Measurements from ENCODE around the gene TSPY9.
"Not testable (repeated sequence)": the region's sequence is repeated elsewhere in the genome, so short reads cannot be mapped to it uniquely, and the experiment has no call there.

Gene TSPY9, protein sequence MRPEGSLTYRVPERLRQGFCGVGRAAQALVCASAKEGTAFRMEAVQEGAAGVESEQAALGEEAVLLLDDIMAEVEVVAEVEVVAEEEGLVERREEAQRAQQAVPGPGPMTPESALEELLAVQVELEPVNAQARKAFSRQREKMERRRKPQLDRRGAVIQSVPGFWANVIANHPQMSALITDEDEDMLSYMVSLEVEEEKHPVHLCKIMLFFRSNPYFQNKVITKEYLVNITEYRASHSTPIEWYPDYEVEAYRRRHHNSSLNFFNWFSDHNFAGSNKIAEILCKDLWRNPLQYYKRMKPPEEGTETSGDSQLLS

DNA sequence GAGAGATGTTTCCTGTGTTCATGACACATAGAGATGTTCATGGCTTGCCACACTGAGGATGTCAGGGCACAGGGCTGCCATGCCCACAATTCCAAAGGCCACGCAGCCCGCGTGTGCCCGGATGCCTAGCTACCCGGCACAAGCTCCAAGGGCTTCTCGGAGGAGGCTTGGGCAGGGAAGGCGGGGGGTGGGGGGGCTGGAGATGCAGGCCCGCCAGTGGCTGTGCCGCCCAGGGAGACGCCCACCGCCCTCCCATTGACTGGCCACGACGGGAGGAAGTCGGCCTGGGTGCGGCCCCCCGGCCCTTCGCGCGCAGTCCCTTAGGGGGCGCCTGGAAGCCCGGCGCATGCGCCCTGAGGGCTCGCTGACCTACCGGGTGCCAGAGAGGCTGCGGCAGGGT is at the start of gene TSPY9:
Gene TSPY9, plus strand, starts transcription at position 301 of the 400 bp plus-strand sequence. Its CDS starts 46 bp downstream, at position 347.
- DNase-seq = not testable (repeated sequence)

DNA sequence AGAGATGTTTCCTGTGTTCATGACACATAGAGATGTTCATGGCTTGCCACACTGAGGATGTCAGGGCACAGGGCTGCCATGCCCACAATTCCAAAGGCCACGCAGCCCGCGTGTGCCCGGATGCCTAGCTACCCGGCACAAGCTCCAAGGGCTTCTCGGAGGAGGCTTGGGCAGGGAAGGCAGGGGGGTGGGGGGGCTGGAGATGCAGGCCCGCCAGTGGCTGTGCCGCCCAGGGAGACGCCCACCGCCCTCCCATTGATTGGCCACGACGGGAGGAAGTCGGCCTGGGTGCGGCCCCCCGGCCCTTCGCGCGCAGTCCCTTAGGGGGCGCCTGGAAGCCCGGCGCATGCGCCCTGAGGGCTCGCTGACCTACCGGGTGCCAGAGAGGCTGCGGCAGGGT is 20.4 kb upstream of the TSPY9 start, which contains the start of gene TSPY1:
Gene TSPY1, plus strand, starts transcription at position 301 of the 400 bp plus-strand sequence. Its CDS starts 46 bp downstream, at position 347.
- not testable (repeated sequence) for DNase-seq

DNA sequence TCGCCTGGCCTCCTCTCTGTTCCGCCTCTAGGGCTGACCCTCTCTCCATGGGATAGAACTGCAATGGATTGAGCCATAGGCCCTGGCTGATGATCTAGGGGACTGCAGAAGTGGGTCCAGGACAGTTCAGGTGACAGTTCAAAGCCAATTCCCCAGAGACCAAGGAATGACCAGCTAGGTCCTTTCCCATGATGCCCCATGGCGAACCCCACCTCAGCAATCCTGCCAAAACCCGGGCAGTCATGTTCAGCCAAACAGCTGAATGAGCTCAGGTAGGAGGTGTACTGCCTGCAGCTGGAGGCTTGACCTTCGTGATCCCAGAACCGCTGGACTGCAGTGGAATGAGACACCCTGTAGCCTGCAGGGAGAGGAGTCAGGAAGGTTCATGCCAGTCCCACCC is 17.3 kb downstream of the TSPY9 start:
- not testable (repeated sequence) for DNase-seq

DNA sequence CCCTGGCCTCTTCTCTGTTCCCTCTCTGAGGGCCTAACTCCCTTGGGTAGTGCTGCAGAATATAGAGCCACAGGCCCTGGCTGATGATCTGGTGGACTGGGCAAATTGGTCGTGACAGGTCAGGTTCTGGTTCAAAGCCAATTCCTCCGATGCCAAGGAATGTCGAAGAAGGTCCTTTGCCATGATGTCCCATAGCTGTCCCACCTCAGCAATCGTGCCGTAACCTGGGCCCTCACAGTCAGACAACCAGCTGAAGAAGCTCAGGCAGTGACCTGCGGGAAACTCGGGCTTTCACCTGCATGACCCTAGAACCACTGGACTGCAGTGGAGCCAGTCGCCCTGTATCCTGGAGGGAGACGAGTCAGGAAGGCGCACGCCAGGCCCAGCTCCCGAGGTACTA is 29.2 kb downstream of the TSPY9 start:
- not testable (repeated sequence) for DNase-seq

DNA sequence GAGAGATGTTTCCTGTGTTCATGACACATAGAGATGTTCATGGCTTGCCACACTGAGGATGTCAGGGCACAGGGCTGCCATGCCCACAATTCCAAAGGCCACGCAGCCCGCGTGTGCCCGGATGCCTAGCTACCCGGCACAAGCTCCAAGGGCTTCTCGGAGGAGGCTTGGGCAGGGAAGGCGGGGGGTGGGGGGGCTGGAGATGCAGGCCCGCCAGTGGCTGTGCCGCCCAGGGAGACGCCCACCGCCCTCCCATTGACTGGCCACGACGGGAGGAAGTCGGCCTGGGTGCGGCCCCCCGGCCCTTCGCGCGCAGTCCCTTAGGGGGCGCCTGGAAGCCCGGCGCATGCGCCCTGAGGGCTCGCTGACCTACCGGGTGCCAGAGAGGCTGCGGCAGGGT is 40.5 kb downstream of the TSPY9 start, which contains the start of gene TSPY10:
Gene TSPY10, plus strand, starts transcription at position 301 of the 400 bp plus-strand sequence. Its CDS starts 46 bp downstream, at position 347.
- DNase-seq = not testable (repeated sequence)

Measured in stimulated activated CD4-positive, alpha-beta T cell treated with anti-CD3 and anti-CD28 coated beads, Interleukin-2, amount 100 ng/mL, for 48 hours (primary cell).